HTR-8/SVneo (cell line): ENCODE measurements around the gene CLDN19.

Experiments used
- DNase-seq: peaks from one replicate; pipeline ENCODE4 v3.0.0; 2011; ENCODE audit warnings: low spot score, mixed read lengths; ENCODE audit not compliant: insufficient read length
- FAIRE-seq: peaks from 2 replicates; lab custom pipeline; 2011; peaks lifted over from hg19 to GRCh38; lab: Jason Lieb, UNC

The CLDN19 gene

GRCh38 chr1:42739753-42740700 is at the start of gene CLDN19:
Gene CLDN19 (minus strand): TSS chr1:42740236. CDS start chr1:42740063, 173 bp downstream.
- FAIRE-seq (no peak), DNase-seq (no peak)

GRCh38 chr1:42788021-42788420 is 48.0 kb upstream of the CLDN19 start:
- no peak for FAIRE-seq
- DNase-seq = no peak

- no peak for FAIRE-seq
- no peak for DNase-seq
Observed at GRCh38 chr1:42786097-42786496, 46.1 kb upstream of the CLDN19 start.

GRCh38 chr1:42784946-42785693 is 45.1 kb upstream of the CLDN19 start, which contains the start of gene TMEM269:
Gene TMEM269 (plus strand): TSS chr1:42784991. CDS start chr1:42789894, 4,903 bp downstream.
- no peak for FAIRE-seq
- no peak for DNase-seq

- DNase-seq = no peak
- no peak for FAIRE-seq
Observed at GRCh38 chr1:42784547-42784945, 44.5 kb upstream of the CLDN19 start.

GRCh38 chr1:42783092-42783491 is 43.1 kb upstream of the CLDN19 start:
- FAIRE-seq (no peak), DNase-seq (no peak)

- no peak for DNase-seq
Observed at GRCh38 chr1:42780176-42780575, 40.1 kb upstream of the CLDN19 start.

GRCh38 chr1:42779725-42780124 is 39.7 kb upstream of the CLDN19 start:
- DNase-seq = no peak
- no peak for FAIRE-seq

More at GRCh38 chr1:42780176-42780575, 40.1 kb upstream of the CLDN19 start:
- no peak for FAIRE-seq

- DNase-seq (peak; percentile 57), FAIRE-seq (no peak)
Observed at GRCh38 chr1:42777852-42778251, 37.8 kb upstream of the CLDN19 start.

GRCh38 chr1:42776502-42776901 is 36.5 kb upstream of the CLDN19 start:
- FAIRE-seq (no peak), DNase-seq (no peak)

GRCh38 chr1:42774928-42775526 is 35.0 kb upstream of the CLDN19 start:
- FAIRE-seq (no peak), DNase-seq (no peak)

GRCh38 chr1:42773420-42773819 is 33.4 kb upstream of the CLDN19 start:
- FAIRE-seq (no peak), DNase-seq (no peak)

- FAIRE-seq = no peak
- no peak for DNase-seq
Observed at GRCh38 chr1:42769811-42770210, 29.8 kb upstream of the CLDN19 start.

GRCh38 chr1:42768172-42768571 is 28.1 kb upstream of the CLDN19 start:
- FAIRE-seq (no peak), DNase-seq (no peak)

GRCh38 chr1:42767510-42768000 is 27.5 kb upstream of the CLDN19 start:
- DNase-seq = no peak
- FAIRE-seq = no peak

GRCh38 chr1:42766741-42767509 is 26.9 kb upstream of the CLDN19 start, which contains the start of the genes C1orf50 and P3H1:
Gene C1orf50 (plus strand): TSS chr1:42767249. CDS start chr1:42767312, 63 bp downstream.
Gene P3H1 (minus strand): TSS chr1:42767028. CDS start chr1:42766971, 57 bp downstream.
- DNase-seq = peak; percentile 95
- FAIRE-seq = no peak

- peak; percentile 69 for DNase-seq
- FAIRE-seq = no peak
Observed at GRCh38 chr1:42765832-42766740, 26.1 kb upstream of the CLDN19 start.

- FAIRE-seq = no peak
- DNase-seq = no peak
Observed at GRCh38 chr1:42765269-42765668, 25.2 kb upstream of the CLDN19 start.
